Measurements from ENCODE around the gene OR3A3.
"Not testable (repeated sequence)": the region's sequence is repeated elsewhere in the genome, so short reads cannot be mapped to it uniquely, and the experiment has no call there.

The OR3A3 gene

GRCh38 chr17:3398310-3398709 is 12.9 kb upstream of the OR3A3 start, which contains the start of gene OR1E1:
TSS of gene OR1E1 (minus strand) at chr17:3398410. CDS start at chr17:3398410, 0 bp downstream.
- DNase-seq (ENCODE audit: low spot score), result no peak
- H3K27ac ChIP-seq, result no peak within 1 kb of the TSS
- TF ChIP-seq, protein P1, sequence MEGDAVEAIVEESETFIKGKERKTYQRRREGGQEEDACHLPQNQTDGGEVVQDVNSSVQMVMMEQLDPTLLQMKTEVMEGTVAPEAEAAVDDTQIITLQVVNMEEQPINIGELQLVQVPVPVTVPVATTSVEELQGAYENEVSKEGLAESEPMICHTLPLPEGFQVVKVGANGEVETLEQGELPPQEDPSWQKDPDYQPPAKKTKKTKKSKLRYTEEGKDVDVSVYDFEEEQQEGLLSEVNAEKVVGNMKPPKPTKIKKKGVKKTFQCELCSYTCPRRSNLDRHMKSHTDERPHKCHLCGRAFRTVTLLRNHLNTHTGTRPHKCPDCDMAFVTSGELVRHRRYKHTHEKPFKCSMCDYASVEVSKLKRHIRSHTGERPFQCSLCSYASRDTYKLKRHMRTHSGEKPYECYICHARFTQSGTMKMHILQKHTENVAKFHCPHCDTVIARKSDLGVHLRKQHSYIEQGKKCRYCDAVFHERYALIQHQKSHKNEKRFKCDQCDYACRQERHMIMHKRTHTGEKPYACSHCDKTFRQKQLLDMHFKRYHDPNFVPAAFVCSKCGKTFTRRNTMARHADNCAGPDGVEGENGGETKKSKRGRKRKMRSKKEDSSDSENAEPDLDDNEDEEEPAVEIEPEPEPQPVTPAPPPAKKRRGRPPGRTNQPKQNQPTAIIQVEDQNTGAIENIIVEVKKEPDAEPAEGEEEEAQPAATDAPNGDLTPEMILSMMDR (conservative IDR thresholded peaks at IDR 0.05; ENCODE audit: low read depth), result no peak
- ChIA-PET CTCF (no interaction called here), POLR2A (ENCODE audit: low non-redundant PET) (no interaction called here)

DNA sequence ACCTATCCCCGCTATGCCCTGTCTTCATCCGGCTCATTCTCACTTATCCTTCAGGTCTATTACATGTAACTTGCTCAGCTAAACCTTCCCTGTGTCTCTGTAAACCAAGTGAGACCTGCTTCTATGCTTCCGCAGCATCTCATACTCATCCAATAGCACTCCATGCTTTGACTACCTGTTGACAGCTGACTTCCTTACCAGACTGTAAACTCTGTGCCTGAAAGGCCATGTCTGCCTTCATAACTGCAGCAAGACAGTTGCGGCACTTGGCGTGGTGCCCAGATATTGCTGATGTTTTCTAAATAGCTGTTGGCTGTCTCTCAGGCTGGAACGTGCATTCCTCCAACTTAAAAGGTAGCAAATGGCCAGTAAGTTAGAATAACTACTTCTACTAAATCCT is 11.1 kb upstream of the OR3A3 start:
- DNase-seq (ENCODE audit: low spot score), result no peak
- POLR2A ChIA-PET (ENCODE audit: low non-redundant PET), result no interaction called here
- H3K27ac ChIP-seq, result no peak overlapping the region
- CTCF ChIA-PET, result no interaction called here
- TF ChIP-seq, protein P1 (conservative IDR thresholded peaks at IDR 0.05; ENCODE audit: low read depth), result no peak

DNA sequence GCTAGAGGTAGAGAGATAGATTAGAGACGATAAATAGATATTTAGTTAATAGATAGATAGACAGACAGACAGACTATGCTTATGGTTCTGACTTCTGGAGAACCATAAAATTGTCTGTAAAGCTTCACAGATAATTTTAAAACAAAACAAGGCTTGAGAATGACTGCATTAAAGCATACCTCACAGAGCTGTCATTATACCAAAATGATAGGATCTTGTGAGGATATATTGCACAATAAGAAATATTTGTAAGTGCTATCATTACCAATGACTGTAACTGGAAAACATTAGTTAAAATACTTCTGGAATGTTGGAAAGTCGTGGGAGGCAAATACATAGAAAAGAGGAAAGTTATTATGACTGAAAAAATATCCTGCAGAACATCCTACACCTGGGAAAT is 9.4 kb upstream of the OR3A3 start:
- no peak for DNase-seq (ENCODE audit: low spot score)
- TF ChIP-seq, protein P1 (conservative IDR thresholded peaks at IDR 0.05; ENCODE audit: low read depth), result no peak
- ChIA-PET CTCF (no interaction called here), POLR2A (ENCODE audit: low non-redundant PET) (no interaction called here)
- no peak overlapping the region for H3K27ac ChIP-seq

GRCh38 chr17:3403856-3404255 is 7.3 kb upstream of the OR3A3 start:
- CTCF ChIA-PET, result interaction anchor here (0.7 kb wide), 1 partner anchor 19 kb away, joined by 3 read pairs; no protein-coding TSS in a partner anchor
- POLR2A ChIA-PET (ENCODE audit: low non-redundant PET); H3K27ac ChIP-seq; DNase-seq (ENCODE audit: low spot score): not testable (repeated sequence)

DNA sequence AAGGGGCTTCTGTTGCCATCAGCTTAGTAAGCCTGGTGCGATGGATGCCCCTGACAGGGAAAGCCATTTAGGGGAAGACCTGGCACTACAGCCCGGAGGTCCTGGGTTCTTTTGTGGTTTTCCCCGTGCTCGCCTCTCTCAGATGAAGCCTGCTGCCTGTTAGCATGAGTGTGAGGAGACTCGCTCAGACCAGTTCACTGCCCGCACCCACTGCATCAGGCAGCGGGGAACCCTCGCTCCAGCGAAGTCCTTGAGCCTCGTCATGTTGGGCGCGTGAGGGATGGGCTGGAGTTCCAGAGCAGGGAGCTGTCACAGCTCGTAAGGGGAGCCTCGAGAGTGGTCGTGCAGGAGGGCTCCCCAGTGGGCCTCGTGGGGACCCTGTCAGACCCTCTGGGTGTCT is 1.0 kb downstream of the OR3A3 start:
- DNase-seq (ENCODE audit: low spot score); POLR2A ChIA-PET (ENCODE audit: low non-redundant PET): not testable (repeated sequence)

DNA sequence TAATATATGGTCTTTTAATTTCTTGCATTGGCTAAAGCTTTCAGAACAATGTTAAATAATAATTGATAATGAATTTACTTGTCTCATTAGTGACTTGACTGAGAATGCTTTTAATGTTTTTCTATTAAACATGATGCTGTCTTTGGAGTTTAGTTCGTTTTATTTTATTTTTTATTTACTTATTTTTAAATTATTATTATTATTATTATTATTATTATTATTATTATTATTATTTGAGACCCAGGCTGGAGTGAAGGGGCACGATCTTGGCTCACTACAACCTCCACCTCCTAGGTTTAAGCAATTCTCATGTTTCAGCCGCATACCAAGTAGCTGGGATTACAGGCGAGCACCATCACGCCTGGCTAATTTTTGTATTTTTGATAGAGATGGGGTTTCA is 4.4 kb downstream of the OR3A3 start:
- no peak for DNase-seq (ENCODE audit: low spot score)
- ChIA-PET POLR2A (ENCODE audit: low non-redundant PET) (no interaction called here), CTCF (interaction anchor here (0.6 to 0.7 kb wide), 4 partner anchors 8 to 320 kb away, joined by 3 to 7 read pairs (median 4); no protein-coding TSS in a partner anchor)
- TF ChIP-seq, protein P1 (conservative IDR thresholded peaks at IDR 0.05; ENCODE audit: low read depth), result no peak
- no peak overlapping the region for H3K27ac ChIP-seq

More for the DNA sequence above, 1.0 kb downstream of the OR3A3 start:
- CTCF ChIA-PET, H3K27ac ChIP-seq: not testable (repeated sequence)

- TF ChIP-seq, protein P1 (conservative IDR thresholded peaks at IDR 0.05; ENCODE audit: low read depth), result no peak
- H3K27ac ChIP-seq, result no peak overlapping the region
- no peak for DNase-seq (ENCODE audit: low spot score)
- ChIA-PET CTCF (no interaction called here), POLR2A (ENCODE audit: low non-redundant PET) (no interaction called here)
Observed at GRCh38 chr17:3418222-3418621, 7.1 kb downstream of the OR3A3 start.

DNA sequence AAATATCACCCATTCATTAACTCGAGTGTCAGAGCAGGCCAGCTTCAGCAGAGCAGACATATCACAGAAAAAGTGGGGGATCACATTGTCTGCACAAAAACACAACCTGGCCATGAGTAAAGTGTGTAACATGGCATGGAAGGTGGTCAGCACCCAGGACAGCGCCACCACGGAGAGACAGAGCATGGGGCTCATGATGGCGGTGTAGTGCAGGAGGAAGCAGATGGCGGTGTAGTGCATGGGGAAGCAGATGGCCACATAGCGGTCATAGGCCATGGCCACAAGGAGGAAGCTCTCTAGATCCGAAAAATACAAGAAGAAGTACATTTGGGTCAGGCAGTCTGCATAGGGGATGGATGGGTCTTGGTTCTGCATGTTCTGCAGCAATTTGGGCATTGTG is 22.0 kb downstream of the OR3A3 start:
- POLR2A ChIA-PET (ENCODE audit: low non-redundant PET); DNase-seq (ENCODE audit: low spot score); H3K27ac ChIP-seq; CTCF ChIA-PET: not testable (repeated sequence)

Measured in RWPE1 (cell line).